Nucleus accumbens (tissue), 56 donors: ENCODE measurements around the gene AZU1.
"Not testable (repeated sequence)": the region's sequence is repeated elsewhere in the genome, so short reads cannot be mapped to it uniquely, and the experiment has no call there.

Experiments used
- DNase-seq, 56 donors: peaks; one replicate each; lab custom pipeline; 2025; lab: John Stamatoyannopoulos, UW

AZU1 gene

DNA sequence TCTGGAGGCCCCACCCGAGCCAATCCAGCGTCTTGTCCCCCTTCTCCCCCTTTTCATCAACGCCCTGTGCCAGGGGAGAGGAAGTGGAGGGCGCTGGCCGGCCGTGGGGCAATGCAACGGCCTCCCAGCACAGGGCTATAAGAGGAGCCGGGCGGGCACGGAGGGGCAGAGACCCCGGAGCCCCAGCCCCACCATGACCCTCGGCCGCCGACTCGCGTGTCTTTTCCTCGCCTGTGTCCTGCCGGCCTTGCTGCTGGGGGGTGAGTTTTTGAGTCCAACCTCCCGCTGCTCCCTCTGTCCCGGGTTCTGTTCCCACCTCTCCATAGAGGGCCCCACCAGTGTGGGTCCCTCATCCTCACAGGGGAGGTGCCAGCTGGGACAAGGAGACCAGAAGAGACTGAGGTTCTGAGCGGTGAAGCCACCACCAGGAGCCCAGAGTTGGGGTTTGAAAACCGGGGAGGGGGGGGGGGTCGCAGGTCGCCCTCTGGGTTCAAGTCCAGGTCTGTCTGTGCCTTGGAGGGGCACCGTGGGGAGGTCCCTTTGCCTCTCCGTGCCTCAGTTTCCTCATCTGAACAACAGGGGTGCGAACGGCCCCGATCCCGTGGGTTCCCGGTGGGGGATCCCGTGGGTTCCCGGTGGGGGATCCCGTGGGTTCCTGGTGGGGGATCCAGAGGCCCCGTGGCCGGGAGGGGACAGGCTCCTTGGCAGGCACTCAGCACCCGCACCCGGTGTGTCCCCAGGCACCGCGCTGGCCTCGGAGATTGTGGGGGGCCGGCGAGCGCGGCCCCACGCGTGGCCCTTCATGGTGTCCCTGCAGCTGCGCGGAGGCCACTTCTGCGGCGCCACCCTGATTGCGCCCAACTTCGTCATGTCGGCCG, 24.7 kb downstream of the AZU1 start, which contains the start of gene ELANE:
Gene ELANE (plus strand): TSS at position 168 of the 878 bp plus-strand sequence. CDS start 26 bp downstream, at position 194.
- DNase-seq: no peak

DNA sequence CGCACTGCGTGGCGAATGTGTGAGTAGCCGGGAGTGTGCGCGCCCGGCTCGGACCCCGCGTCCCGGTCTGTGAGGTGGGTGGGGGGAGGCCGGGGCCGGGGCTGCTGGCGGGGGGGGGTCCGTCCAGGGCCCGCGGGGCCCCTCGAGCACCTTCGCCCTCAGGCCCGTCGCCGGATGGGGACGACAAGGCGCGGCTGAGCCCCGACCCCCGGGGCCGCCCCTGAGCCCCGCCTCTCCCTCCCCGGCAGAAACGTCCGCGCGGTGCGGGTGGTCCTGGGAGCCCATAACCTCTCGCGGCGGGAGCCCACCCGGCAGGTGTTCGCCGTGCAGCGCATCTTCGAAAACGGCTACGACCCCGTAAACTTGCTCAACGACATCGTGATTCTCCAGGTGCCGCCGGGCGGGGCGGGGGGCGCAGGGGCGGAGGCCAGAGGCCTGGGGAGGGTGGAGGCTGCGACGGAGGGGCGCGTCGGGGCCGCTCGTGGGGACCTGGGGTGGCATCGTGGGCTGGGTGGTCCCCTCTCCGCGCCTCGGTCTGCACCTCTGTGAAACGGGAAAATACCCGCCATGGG, 25.5 kb downstream of the AZU1 start:
- DNase-seq: no peak

DNA sequence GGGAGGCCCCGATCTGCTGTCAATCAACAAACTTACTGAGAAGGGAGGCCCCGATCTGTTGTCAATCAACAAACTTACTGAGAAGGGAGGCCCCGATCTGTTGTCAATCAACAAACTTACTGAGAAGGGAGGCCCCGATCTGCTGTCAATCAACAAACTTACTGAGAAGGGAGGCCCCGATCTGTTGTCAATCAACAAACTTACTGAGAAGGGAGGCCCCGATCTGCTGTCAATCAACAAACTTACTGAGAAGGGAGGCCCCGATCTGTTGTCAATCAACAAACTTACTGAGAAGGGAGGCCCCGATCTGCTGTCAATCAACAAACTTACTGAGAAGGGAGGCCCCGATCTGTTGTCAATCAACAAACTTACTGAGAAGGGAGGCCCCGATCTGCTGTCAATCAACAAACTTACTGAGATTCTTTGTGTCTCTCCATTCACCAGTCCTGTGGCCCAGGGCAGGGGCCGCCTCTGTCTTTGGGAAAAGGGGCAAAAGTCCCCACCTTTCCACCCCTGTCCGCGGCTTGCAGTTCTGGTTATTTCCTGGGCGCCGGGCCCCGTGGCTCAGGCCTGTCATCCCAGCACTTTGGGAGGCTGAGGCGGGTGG, 26.1 kb downstream of the AZU1 start:
- DNase-seq: not testable (repeated sequence)

DNA sequence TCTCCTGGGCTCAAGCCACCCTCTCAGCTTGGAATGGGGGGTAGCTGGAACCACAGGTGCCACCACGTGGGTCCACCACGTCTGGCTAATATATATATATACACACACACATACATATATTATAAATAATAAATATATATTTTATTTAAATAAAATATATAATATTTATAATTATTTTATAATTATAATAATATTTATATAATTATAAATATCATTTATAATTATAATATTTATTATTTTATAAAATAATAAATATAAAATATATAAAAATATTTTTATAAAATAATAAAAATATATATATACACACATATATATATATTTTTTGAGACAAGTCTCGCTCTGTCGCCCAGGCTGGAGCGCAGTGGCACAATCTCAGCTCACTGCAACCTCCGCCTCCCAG, 26.9 kb downstream of the AZU1 start:
- DNase-seq: no peak

DNA sequence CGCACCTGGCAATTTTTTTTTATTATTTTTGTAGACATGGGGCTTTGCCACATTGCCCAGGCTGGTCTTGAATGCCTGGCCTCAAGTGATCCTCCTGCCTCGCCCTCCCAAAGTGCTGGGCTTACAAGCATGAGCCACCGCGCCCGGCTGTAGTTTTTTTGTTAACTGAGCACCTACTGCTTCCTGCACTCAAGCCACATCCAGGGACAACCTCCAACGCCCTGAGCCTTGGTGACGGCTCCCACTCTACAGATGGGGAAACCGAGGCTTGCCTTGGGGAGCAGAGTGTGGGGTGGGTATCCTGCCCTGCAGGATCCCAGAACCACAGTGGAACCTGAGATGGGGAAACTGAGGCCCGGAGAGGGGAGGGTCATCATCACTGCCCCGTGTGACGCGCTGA, 27.5 kb downstream of the AZU1 start:
- DNase-seq: no peak

DNA sequence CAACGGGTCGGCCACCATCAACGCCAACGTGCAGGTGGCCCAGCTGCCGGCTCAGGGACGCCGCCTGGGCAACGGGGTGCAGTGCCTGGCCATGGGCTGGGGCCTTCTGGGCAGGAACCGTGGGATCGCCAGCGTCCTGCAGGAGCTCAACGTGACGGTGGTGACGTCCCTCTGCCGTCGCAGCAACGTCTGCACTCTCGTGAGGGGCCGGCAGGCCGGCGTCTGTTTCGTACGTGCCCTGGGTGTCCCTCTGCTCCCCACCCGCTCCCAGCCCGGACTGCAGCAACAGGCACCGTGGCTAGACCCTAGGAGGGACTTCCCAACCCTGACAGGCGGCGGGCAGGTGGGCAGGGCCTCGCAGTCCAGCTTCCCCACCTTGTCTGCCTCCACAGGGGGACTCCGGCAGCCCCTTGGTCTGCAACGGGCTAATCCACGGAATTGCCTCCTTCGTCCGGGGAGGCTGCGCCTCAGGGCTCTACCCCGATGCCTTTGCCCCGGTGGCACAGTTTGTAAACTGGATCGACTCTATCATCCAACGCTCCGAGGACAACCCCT, 28.0 kb downstream of the AZU1 start:
- no peak for DNase-seq

DNA sequence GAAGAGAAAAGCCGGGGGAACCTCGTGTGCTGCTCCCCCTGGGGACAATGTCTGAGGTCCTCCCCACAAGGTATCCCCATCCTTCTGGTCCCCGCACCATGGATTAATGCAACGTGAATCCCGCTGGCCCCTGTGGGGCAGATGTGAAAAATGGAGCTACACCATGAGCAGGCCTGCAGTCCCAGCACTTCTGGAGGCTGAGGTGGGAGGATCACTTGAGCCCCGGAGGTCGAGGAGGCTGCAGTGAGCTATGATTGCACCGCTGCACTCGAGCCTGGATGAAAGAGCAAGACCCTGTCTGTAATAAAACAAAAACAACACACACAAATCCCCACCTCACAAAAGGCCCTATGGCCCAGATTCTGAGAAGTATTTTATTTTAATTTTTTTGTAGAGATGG, 30.6 kb downstream of the AZU1 start:
- no peak for DNase-seq

DNA sequence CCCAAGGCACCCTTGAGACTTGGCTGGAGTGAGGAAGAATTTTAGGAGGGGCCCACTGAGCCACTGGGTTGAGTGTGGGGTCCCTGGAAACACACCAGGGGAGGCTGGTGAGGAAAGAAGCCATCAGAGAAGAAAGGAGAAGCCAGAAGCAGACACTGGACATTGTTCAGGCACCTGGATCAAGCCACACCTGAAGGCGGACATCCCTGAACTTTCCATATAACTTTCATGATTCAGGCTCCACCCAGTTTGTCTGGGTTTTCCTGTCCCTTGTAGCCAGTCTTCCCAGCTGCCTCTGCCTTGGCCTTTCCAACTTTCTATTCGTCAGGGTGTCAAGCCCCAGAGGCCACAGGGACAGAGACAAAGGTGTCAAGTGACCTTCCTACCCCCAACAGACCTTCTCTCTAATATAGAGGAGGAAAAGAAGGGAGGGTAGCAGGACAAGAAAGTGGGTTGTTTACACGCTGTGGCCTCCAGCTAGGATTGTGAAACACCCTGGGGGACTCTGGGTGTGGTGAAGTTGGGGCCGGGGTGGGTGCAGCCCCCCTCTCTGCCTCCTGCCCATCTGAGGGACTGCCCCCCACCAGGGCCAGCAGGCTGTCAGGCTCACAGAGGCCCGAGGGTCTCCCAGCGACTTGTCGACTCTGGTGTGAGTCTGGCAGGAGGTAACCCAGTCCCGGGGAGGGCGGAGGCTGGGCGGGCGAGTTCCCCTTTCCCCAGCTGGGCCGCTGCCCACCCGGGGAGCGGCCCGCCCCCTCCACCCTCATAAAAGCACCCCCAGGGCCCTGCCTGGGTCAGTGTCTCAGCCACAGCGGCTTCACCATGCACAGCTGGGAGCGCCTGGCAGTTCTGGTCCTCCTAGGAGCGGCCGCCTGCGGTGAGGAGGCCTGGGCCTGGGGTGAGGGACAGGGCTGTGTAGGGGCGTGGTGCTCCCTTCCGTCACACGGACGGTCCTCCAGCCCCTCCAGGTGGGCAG, 31.5 kb downstream of the AZU1 start, which contains the start of gene CFD:
Gene CFD (plus strand): TSS at position 797 of the 976 bp plus-strand sequence. CDS start 26 bp downstream, at position 823.
- peak in 3 of 56 donors; percentile 13 to 21 (median 19) for DNase-seq

DNA sequence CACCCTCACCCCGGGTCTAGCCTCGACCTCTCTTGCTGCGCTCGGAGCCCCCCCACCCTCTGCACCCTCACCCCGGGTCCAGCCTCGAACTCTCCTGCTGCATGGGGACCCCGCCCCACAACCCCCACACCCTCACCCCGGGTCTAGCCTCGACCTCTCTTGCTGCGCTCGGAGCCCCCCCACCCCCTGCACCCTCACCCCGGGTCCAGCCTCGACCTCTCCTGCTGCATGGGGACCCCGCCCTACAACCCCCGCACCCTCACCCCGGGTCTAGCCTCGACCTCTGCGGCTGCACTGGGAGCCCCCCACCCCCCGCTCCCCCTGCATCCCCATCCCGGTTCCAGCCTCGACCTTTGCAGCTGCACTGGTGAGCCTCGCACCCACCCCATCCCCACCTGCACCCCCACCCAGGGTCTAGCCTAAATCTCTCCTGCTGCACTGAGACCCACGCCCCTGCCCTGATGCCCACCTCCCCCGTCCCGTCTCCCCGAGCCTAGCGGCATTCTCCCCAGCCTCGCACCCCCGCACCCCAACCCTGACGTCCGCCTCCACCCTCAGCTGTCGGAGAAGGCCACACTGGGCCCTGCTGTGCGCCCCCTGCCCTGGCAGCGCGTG, 33.6 kb downstream of the AZU1 start:
- no peak for DNase-seq

DNA sequence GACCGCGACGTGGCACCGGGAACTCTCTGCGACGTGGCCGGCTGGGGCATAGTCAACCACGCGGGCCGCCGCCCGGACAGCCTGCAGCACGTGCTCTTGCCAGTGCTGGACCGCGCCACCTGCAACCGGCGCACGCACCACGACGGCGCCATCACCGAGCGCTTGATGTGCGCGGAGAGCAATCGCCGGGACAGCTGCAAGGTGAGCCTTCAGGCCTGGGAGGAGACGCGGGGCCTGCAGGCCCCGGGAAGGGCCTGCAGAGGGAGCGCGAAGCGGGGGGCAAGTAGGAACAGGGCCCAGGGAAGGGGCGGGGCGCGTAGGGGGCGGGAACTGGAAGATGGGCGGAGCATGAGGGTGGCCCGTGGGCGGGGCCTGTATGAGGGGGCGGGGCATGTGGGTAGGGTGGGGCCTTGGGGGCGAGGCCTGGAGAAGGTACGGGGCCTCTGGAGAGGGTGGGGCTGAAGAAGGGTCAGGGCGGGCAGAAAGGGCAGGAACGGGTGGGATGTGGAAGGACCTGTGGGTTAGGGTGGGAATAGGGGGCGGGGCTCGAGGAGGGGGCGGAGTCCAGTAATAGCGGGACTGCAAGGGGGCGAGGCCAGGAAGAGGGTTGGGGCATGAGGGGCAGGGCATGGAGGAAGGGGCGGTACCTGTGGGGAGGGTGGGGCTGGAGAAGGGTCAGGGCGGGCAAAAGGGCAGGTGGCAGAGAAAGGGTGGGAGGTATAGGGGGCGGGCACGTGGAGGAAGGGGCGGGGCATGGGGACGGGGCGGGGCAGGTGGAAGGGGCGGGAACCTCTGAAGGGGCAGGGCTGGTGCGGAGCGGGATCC, 34.3 kb downstream of the AZU1 start:
- DNase-seq: peak in 6 of 56 donors; percentile 6 to 63 (median 28)

DNA sequence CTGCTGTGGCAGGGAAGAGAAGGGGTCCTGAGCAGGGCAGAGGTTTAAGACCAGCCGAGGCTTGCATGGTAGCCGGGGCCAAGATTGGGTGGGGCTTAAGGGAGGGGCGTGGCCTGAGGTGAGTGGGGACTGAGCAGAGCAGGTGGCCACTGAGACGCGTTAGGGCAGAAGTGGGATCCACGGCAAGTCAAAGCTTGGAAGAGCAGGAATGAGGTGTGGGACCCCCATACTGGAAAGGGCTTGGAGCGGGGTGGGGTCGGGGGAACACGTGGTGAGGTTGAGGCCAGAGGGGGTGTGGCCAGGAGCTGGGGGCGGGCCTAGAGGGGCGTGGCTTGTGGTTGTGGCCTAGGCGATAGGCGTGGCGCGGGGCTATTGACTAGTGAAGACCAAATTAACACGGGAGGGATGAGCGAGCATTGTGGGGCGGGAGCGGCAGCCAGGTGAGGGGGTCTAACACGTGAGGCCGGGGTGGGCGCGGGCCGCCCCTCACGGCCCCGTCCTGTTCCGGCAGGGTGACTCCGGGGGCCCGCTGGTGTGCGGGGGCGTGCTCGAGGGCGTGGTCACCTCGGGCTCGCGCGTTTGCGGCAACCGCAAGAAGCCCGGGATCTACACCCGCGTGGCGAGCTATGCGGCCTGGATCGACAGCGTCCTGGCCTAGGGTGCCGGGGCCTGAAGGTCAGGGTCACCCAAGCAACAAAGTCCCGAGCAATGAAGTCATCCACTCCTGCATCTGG, 35.1 kb downstream of the AZU1 start:
- DNase-seq: peak in 4 of 56 donors; percentile 19 to 55 (median 34)

DNA sequence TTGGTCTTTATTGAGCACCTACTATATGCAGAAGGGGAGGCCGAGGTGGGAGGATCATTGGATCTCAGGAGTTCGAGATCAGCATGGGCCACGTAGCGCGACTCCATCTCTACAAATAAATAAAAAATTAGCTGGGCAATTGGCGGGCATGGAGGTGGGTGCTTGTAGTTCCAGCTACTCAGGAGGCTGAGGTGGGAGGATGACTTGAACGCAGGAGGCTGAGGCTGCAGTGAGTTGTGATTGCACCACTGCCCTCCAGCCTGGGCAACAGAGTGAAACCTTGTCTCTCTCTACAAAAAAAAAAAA, 35.6 kb downstream of the AZU1 start:
- DNase-seq: no peak

DNA sequence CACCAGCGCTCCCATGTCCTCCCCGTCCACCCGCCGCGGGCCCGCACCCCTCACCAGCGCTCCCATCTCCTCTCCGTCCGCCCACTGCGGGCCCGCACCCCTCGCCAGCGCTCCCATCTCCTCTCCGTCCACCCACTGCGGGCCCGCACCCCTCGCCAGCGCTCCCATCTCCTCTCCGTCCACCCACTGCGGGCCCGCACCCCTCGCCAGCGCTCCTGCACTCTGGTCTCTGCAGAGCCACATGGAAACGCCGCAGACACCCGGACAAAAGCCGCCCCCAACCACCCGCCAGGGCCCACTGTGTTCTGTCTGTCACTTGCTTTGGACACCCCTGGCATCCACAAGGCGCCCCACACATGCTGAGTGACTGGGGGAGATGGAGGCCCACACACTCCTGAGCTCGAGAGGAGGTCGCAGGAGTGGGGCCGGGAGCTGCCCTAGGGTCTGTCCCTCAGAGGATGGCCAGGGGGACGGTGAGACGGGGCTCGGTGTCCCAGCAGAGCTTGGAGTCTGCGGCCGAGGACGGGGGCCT, 39.2 kb downstream of the AZU1 start:
- DNase-seq: no peak

DNA sequence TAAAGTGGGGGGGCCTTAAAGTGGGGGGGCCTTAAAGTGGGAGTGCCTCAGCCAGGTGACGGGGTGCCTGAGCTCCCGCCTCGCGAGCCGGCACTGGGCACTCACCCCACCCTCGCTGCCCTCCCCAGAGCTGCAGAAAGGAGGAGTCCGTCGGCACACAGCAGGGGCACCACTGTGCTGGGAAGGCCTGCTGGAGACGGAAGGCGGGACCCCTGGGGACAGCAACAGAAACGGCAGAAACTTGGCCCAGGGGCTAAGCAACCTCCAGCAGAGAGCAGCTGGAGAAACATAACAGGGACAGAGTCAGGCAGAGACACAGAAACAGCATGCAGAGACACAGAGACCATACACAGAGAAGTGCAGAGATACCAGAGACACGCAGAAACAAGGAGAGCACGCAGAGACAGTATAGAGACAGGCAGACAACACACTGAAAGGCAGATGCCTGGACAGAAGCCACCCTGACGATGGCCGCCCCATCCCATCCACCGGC, 39.7 kb downstream of the AZU1 start:
- peak in 1 of 56 donors; percentile 21 for DNase-seq

DNA sequence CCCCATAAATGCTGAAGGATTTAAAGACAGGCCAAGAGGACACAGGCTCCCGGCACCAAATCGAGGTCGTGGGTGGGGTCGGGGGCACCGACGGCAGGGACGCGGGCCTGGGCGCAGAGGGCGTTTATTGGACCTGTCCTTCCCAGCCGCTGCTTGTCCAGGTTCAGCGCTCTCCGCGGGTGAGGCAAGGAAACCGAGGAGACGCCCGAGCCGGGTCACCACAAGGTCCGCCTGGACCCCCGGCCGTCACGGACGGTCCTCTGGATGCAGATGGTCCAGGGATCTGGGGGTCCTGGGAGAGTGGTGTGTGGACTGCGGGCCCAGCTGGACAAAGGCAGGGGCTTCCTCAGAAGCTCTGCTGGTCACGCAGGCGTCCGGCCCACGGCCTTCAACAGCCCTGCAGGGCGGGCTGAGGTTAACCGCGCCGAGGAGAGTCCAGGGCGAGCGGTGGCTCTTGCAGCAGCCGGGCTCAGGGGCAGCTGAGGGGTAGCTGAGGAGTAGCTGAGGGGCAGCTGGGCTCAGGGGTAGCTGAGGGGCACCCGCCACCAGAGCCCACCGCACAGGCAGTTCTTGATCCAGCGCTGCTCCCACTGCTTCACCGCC, 40.3 kb downstream of the AZU1 start:
- no peak for DNase-seq

DNA sequence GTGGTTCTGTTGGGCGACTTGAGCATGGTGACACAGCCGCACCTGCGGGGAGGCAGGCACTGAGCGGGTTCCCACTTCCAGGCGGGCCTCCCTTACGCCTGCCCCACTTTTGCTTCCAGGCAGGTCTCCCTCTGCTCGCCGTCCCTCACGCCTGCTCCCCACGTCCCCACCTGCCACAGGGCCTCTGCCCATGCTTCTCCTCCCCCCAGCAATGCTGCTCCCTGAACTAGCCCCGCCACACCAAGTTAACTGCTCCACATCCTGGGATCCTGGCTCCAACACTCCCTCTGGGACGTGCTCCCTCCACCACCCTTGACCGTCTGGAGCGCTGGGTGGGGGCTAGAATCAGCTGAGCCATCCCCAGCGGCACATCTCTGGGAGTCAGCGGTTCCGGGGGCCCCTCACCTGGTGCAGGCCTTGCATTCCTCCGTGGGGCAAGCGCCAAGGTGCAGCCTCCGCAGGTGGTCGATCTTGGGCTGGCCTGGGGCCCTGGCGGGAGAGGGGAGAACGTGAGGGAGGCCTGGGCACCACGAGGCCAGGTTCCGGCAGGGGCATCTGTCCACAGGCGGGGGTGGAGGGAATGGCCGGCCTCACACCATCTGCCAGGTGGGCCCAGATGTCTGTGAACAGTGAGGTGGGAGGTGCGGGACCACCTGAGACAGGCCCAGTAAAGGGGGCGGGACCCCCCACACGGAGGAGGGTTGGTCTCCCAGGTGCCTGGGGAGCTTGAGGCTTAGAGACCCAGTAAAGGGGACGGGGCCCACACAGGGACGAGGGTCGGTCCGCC, 41.0 kb downstream of the AZU1 start:
- DNase-seq: no peak
